ENCODE data around the gene CCDC30.
"Not testable (repeated sequence)": the region's sequence is repeated elsewhere in the genome, so short reads cannot be mapped to it uniquely, and the experiment has no call there.

CCDC30 gene

GRCh38 chr1:42454403-42454802 lies 8.7 kb upstream of the CCDC30 start:
- DNase-seq = no peak

GRCh38 chr1:42456010-42456753 lies 6.9 kb upstream of the CCDC30 start, which contains the start of the genes PPCS and ZMYND12:
TSS of gene PPCS (plus strand) at chr1:42456543. CDS start at chr1:42456566, 23 bp downstream.
TSS of gene ZMYND12 (minus strand) at chr1:42456022. CDS start at chr1:42455997, 25 bp downstream.
- DNase-seq = peak; percentile 64

DNA sequence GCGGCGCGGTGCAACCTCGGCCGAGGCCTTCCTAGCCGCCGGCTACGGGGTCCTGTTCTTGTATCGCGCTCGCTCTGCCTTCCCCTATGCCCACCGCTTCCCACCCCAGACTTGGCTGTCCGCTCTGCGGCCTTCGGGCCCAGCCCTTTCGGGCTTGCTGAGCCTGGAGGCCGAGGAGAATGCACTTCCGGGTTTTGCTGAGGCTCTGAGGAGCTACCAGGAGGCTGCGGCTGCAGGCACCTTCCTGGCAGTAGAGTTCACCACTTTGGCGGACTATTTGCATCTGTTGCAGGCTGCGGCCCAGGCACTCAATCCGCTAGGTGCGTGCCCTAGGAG lies 6.4 kb upstream of the CCDC30 start:
- DNase-seq = peak; percentile 29

GRCh38 chr1:42461196-42461595 lies 1.9 kb upstream of the CCDC30 start:
- no peak for DNase-seq

- DNase-seq = no peak
Measured at GRCh38 chr1:42463921-42464320, 835 bp downstream of the CCDC30 start.

GRCh38 chr1:42466030-42466429 lies 2.9 kb downstream of the CCDC30 start:
- no peak for DNase-seq

DNA sequence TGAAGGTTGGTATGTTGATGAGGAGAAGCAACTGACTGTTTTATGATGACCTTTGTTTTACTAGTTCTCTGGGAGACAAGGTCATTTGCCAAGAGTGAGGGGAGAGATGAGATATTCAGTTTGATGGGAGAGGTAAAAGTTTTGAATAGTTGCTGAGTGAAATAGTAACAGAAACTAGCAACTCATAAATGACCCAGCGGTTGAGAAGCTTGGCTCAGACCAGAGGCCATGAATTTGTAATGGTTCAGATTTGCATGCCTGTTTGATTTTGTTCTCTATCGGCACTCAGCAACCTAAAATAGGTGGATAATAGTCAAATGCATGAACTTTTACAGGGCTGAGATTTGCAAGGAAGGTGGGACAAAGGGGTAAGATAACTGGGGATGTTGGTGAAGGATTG lies 6.6 kb downstream of the CCDC30 start:
- no peak for DNase-seq

DNA sequence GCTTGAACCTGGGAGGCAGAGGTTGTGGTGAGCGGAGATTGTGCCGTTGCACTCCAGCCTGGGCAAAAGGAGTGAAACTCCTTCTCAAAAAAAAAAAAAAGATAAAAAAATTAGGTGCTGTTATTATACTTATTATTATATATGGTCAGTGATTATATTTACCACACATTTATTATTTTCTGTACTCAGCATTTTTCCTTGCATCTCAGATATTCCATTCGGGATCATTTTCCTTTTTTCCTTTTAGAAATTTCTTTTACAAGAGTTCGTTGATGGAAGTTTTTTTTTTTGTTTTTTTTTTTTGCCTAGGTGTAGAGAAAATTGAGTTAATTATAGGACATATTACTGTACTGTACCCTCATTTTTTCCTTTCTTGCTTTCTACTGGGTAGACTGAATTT lies 13.5 kb downstream of the CCDC30 start:
- DNase-seq = no peak

- not testable (repeated sequence) for DNase-seq
Measured at GRCh38 chr1:42477354-42477753, 14.3 kb downstream of the CCDC30 start.

DNA sequence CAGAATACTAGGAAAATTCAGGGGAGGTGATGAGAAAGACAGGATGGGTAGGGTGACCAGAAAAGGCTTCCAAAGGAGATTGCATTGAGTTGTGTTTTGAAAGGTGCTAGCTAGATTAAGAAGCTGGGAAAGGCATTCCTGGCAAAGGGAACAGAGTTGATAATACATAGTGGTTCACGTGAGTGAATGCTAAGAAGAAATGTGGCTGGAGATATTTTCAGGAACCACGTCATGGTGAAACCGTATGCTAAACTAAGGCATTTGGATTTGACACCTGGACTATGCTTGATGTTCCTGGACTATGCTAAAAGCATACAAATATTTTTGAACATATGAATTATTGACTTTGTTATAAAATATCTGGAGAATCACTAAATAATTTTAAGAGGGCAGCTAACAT lies 14.7 kb downstream of the CCDC30 start:
- no peak for DNase-seq

DNA sequence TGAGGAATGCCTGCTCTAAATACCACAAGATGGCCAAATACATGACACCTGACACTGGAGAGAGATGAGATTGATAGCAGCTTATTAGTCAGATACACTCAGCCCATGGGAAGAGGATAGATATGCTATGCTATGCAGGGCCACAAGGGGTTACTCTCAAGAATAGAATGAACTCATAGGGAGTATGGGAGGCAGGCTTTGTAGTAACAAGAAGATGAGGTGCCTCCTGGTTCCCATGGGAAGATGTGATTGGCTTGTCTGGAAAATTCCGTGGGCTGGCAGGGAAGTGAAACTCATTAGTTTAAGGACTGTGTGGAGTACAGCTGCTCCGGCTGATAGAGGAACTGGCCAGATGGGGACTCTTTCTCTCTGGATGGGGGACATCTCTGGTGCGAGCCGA lies 16.5 kb downstream of the CCDC30 start:
- no peak for DNase-seq

- no peak for DNase-seq
Measured at GRCh38 chr1:42480921-42481320, 17.8 kb downstream of the CCDC30 start.

DNA sequence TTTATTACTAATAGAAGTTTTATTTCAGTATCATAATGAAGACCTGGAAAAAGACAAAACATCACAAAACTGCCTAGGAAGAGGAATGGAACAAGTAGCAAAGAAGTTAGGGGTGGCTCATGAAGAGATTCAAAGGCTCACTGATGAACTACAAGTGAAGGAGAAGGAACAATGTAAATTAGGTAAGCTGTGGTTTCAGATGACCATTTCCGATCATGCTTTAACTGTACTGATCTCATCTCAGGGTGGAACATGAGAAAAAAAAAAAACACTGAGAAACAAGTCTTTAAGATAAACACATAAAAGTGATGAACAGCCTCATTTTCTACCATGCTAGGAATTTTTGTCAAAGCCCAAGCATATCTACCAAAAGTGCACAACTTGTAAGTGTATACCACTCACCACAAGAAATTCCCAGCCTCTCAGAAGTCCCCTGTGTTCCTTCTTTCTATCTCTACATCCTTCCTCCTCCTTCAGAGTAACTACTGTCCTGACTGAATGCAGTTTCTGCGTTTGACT lies 19.6 kb downstream of the CCDC30 start:
- no peak for DNase-seq

GRCh38 chr1:42484382-42484781 lies 21.3 kb downstream of the CCDC30 start:
- no peak for DNase-seq

- no peak for DNase-seq
Measured at GRCh38 chr1:42490237-42490636, 27.2 kb downstream of the CCDC30 start.

- not testable (repeated sequence) for DNase-seq
Measured at GRCh38 chr1:42502031-42502430, 38.9 kb downstream of the CCDC30 start.

DNA sequence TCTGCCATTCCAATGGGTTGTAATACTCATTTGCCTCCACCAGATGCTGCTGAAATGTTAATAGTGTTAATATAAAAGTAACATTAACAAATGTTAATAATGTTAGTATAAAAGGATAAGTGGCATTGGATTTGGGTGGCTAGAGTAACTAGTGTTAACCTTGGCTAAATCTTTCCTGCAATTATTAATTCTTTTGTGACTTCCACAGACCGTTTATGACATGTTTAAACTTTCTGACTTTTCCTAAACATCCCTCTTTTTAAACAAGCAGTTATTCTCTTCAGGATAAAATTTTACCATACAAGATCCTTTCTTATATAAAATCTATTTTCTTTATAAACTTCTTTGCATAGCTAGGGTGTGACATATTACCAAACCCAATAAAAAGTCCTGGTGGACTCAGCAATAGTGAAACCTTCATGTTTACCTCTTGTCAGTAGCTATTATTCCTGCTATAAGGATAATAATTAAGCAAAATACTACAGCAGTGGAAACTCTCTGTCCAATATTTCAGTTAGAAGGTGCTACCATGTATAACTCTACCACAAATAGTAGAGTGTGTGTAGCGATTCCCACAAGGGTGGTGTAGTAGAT lies 41.5 kb downstream of the CCDC30 start:
- DNase-seq = no peak

DNA sequence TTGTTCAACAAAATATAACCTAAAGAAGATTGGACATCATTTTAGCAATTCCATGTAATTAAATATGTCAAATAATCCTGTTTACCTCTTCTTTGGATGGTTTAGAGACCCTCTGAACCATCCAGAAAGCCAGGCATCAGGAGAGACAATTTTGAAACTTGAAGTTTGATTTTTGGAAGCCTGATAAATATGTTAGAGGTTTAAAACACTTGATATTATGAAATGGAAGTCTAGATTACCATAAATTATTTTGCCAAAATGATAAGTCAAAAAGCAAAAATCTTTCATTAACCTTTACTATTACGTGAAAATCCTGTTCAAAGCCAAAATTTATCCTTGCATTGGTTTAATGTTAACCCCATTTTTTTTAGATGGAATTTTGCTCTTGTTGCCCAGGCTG lies 43.5 kb downstream of the CCDC30 start:
- no peak for DNase-seq

- DNase-seq = not testable (repeated sequence)
Measured at GRCh38 chr1:42511581-42512155, 48.6 kb downstream of the CCDC30 start.

GRCh38 chr1:42518908-42519307 lies 55.8 kb downstream of the CCDC30 start:
- DNase-seq = no peak

- DNase-seq = no peak
Measured at GRCh38 chr1:42523171-42523570, 60.1 kb downstream of the CCDC30 start.

- DNase-seq = no peak
Measured at GRCh38 chr1:42524330-42524729, 61.2 kb downstream of the CCDC30 start.

GRCh38 chr1:42529724-42530181 lies 66.7 kb downstream of the CCDC30 start:
- DNase-seq = no peak

- no peak for DNase-seq
Measured at GRCh38 chr1:42531043-42531442, 68.0 kb downstream of the CCDC30 start.
